ENCODE results near the gene HORMAD1.
"Not testable (repeated sequence)": the region's sequence is repeated elsewhere in the genome, so short reads cannot be mapped to it uniquely, and the experiment has no call there.

Gene HORMAD1

DNA sequence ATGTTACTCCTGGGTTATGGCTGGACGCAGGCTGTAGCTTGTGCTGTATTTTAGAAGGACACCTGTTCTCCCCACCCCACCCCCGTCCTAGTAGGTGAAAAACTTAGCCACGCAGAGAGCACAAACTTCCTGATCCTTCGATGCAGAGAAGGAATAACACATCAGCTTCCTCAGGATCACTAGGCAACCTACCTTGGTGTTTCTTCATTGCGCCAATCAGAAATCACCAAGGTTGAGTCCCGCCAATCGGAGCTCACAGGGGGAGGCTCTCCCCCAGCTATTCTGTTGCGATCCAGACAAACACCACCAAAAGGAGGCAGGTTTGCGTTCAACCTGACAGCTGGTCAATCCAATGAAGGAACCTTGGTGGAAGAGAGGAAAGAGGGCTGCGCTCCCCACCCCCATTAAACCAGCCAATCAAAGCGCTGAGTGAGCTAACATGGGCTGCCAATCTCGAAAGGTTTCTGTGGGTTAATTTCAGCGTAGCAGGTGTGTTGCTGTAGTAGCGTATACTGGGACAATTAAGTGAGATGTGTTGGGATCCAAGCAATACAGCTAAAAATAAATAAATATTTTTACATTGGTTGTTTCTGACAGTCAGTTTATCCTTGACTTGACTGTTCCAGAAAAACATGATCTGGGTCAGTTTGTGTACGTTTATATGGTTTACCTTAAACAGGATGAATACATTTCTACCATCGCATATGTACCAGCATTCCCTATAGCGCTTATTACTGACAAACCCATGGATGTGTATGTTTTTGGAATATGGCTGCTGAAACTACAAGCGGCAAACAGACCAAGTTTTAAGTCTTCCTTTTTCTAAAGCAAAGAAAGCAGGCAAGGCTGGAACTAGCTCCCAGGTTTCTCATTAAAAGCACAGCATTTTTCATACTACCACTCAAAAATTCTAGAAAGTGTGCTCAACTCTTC is 23.4 kb downstream of the HORMAD1 start, which contains the start of gene GOLPH3L:
GOLPH3L (minus strand) TSS at position 160 of the 933 bp plus-strand sequence. CDS start 2,316 bp downstream, outside the sequence.
- DNase-seq (ENCODE audit: low read depth in 1 of 2, low spot score in 1 of 2), result peak; percentile 66 to 91

DNA sequence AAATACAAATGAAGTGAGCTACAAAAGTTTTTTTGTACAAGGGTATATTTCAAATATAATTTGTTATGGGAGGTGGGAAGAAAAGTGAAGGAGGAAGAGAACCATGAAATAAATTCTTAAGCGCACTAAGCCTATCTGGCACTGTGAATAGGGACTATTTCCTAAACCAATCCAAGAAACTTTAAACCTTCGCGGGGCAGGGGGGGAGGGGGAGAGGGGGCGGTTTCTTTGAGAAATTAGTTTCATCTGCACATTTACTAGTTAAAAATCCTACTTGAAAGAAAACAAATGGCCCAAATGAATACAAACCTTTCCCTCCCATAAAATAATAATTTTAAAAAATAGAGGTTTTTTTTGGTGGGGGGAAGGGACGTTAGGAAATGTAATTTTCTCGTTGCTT is 24.1 kb downstream of the HORMAD1 start:
- no peak for DNase-seq (ENCODE audit: low read depth in 1 of 2, low spot score in 1 of 2)

GRCh38 chr1:150696162-150696561 is 24.5 kb downstream of the HORMAD1 start:
- DNase-seq (ENCODE audit: low read depth in 1 of 2, low spot score in 1 of 2), result no peak

DNA sequence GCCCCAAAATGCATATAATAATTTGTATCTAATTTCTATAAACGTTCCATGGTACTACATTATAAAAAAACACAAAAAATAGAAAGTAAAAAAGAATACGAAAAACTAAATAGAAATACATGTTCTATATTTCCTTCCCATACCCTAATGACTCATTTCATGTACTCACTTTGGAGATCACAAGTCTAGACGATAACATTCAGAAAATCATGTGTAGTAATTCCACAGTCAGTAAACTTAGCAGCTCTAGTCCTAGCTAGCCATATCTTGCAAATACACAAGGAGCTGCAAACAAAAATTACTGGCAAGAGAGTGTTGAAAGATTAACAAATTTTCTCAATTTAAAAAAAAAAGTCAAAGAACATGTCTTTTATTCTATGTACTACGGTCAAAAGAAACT is 25.1 kb downstream of the HORMAD1 start:
- DNase-seq (ENCODE audit: low read depth in 1 of 2, low spot score in 1 of 2), result no peak

DNA sequence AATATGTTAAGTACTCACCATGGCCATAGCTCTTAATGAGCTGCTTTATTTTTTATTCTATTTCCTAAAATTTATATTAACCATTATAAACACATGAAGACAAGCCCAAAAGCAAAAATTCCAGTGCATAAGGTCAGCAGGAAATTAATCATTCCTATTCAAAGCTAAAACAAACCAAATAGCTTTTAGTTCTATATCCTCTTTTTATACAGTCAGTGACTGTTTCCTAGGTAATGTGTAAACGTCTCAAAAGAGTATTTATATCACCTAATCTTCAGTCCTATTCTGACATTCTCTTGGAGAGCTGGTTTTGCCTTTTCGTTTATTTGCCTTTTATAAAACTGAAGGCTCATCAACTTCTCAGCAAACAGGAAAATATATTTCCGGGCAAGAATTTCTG is 28.0 kb downstream of the HORMAD1 start:
- DNase-seq (ENCODE audit: low read depth in 1 of 2, low spot score in 1 of 2), result no peak

DNA sequence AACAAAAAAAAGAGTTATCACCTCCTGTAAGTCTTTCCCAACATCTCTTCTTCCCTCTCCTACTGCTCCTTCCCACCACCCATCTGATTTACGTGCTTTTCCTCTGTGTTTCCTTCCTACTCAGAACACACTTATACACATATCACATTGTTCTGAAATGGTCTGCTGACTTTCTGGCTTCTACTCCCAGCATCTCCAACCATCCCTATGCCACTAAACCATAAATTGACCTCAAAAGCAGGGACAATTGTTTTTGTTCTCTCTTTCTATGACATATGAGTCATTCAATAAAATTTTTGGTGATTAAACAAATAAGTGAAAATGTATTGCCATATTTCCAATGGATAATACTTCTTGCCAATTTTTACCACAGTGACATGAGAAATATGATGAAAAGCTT is 31.9 kb downstream of the HORMAD1 start:
- no peak for DNase-seq (ENCODE audit: low read depth in 1 of 2, low spot score in 1 of 2)

DNA sequence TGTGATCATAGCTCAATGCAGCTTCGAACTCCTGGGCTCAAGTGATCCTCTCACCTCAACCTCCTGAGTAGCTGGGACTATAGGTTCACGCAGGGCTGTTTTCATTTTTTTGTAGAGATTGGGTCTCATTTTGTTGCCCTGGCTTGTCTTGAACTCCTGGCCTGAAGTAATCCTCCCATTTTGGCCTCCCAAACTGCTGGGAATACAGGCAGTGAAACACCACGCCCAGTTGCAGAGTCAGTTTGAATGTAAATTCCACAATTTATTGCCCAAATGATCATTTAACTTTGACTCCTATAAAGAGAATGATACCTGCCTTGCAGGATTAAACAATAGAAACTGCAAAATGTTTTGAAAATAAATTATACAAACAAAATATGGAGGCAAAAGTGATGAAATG is 34.4 kb downstream of the HORMAD1 start:
- DNase-seq (ENCODE audit: low read depth in 1 of 2, low spot score in 1 of 2), result no peak

DNA sequence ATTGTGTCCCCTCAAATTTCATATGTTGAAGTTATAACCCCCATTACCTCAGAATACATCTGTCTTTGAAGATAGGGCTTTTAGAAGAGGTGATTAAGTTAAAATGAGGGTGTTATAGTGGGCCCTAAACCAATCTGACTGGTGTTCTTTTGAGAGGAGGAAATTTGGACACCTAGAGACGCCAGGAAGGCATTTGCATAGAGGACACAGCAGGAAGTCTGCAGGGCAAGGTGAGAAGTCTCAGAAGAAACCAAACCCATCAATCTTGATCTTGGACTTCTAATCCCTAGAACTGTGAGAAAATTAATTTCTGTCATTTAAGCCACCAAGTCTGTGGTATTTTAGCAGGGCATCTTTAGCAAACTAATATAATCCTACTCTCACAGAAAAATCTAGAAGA is 36.8 kb downstream of the HORMAD1 start:
- no peak for DNase-seq (ENCODE audit: low read depth in 1 of 2, low spot score in 1 of 2)

- no peak for DNase-seq (ENCODE audit: low read depth in 1 of 2, low spot score in 1 of 2)
These were observed 41.7 kb downstream of the HORMAD1 start for GRCh38 chr1:150678988-150679387.

GRCh38 chr1:150674881-150675280 is 45.8 kb downstream of the HORMAD1 start:
- DNase-seq (ENCODE audit: low read depth in 1 of 2, low spot score in 1 of 2), result no peak

GRCh38 chr1:150663321-150663720 is 57.4 kb downstream of the HORMAD1 start:
- no peak for DNase-seq (ENCODE audit: low read depth in 1 of 2, low spot score in 1 of 2)

- DNase-seq (ENCODE audit: low read depth in 1 of 2, low spot score in 1 of 2), result no peak
These were observed 57.9 kb downstream of the HORMAD1 start for GRCh38 chr1:150662811-150663210.

DNA sequence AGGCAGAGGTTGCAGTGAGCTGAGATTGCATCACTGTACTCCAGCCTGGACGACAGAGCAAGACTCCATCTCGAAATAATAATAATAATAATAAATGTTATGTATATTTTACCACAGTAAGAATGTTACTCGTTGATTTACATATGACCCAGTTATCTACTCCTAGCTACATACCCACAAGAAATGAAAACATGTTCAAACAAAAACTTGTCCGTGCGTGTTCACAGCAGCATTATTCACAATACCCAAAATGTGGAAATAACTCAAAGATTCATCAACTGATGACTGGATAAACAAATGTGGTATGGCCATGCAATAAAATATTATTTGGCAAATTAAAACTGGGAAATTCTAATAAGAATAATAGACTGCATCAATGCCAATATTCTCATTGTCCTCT is 59.5 kb downstream of the HORMAD1 start:
- DNase-seq (ENCODE audit: low read depth in 1 of 2, low spot score in 1 of 2), result no peak

DNA sequence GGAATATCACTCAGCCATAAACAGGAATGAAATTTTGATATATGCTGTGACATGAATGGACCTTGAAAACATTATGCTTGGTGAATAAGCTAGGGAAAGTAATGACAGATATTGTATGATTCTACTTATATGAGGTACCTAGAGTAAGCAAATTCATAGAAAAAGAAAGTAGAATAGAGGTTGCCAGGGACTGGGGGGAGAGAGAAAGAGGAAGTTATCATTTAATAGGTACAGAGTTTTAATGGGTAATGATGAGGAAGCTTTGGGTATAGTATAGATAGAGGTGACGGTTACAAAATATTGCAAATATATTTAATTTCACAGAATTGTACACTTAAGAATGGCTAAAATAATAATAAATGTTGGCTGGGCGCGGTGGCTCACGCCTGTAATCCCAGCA is 60.1 kb downstream of the HORMAD1 start:
- no peak for DNase-seq (ENCODE audit: low read depth in 1 of 2, low spot score in 1 of 2)

- not testable (repeated sequence) for DNase-seq (ENCODE audit: low read depth in 1 of 2, low spot score in 1 of 2)
These were observed 63.6 kb downstream of the HORMAD1 start for GRCh38 chr1:150657064-150657463.

GRCh38 chr1:150654635-150655034 is 66.1 kb downstream of the HORMAD1 start:
- not testable (repeated sequence) for DNase-seq (ENCODE audit: low read depth in 1 of 2, low spot score in 1 of 2)

DNA sequence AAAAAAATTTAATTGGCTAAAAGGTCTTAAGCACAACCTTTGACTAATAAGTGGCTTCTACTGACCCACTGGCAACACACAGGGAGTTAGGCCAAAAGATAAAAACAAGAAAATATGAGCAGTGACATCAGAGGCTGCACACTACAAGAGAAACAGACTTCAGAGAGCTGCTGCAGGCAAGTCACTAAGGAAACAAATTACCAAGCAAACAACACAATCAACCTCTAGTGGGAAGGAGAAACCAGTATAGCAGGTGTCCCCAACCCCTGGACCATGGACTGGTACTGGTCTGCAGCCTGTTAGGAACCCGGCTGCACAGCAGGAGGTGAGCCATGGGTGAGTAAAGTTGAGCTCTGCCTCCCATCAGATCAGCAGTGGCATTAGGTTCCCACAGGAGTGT is 70.5 kb downstream of the HORMAD1 start:
- no peak for DNase-seq (ENCODE audit: low read depth in 1 of 2, low spot score in 1 of 2)

- DNase-seq (ENCODE audit: low read depth in 1 of 2, low spot score in 1 of 2), result no peak
These were observed 71.1 kb downstream of the HORMAD1 start for GRCh38 chr1:150649441-150650075.

All from activated CD4-positive, alpha-beta T cell treated with anti-CD3 and anti-CD28 coated beads, Interleukin-2, amount 50 U/mL, for 24 hours (primary cell).